GM06990 (cell line): ENCODE data around the gene AFF3.
"Not testable (repeated sequence)": the region's sequence is repeated elsewhere in the genome, so short reads cannot be mapped to it uniquely, and the experiment has no call there.

ENCODE experiments used
- DNase-seq: peaks from one replicate; pipeline ENCODE4 v3.0.0-alpha.2; 2011; ENCODE audit not compliant: insufficient read length; ENCODE audit errors: extremely low read depth
- H3K27me3 ChIP-seq: replicated peaks from 2 replicates; pipeline ENCODE4 v1.6.0; 2011; ENCODE audit warnings: low read length; ENCODE audit not compliant: control insufficient read depth, insufficient read depth
- H3K36me3 ChIP-seq: 2 replicates; pipeline ENCODE4 v1.5.1; 2011; ENCODE audit warnings: low read length; ENCODE audit not compliant: control insufficient read depth, insufficient read depth
- H3K4me3 ChIP-seq: replicated peaks from 2 replicates; pipeline ENCODE4 v1.5.1; 2011; ENCODE audit warnings: low read depth, mild to moderate bottlenecking, control low read depth, low read length
- TF ChIP-seq, protein P1 (sequence below): IDR thresholded peaks from 2 replicates; pipeline ENCODE4 v1.5.1; 2011; ENCODE audit warnings: low read length, control low read depth, mild to moderate bottlenecking, inconsistent platforms; ENCODE audit not compliant: insufficient read depth, poor library complexity, severe bottlenecking

The AFF3 gene

DNA sequence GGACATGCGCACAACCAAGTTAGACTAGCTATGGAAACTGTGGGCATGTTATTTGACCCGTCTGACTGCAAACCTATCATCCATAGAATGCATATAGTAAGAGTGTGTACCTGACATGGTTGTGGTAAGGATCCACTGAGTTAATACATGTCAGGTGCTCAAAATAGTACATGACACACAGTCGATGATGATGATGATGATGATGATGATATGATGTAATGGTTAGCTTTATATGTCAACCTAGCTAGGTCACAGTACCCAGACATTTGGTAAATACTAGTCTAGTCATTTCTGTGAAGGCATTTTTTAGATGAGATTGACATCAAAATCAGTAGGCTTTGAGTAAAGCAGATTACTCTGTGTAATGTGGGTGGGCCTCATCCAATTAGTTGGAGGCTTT is 204.1 kb downstream of the AFF3 start:
- Histone ChIP-seq H3K36me3 (no peaks in the 10 kb centered on the region), H3K4me3 (no peak overlapping the region), H3K27me3 (peaks cover 3% of the 10 kb centered on the region; the same call in 1 of the 2 replicates)
- no peak for DNase-seq
- TF ChIP-seq, protein P1, sequence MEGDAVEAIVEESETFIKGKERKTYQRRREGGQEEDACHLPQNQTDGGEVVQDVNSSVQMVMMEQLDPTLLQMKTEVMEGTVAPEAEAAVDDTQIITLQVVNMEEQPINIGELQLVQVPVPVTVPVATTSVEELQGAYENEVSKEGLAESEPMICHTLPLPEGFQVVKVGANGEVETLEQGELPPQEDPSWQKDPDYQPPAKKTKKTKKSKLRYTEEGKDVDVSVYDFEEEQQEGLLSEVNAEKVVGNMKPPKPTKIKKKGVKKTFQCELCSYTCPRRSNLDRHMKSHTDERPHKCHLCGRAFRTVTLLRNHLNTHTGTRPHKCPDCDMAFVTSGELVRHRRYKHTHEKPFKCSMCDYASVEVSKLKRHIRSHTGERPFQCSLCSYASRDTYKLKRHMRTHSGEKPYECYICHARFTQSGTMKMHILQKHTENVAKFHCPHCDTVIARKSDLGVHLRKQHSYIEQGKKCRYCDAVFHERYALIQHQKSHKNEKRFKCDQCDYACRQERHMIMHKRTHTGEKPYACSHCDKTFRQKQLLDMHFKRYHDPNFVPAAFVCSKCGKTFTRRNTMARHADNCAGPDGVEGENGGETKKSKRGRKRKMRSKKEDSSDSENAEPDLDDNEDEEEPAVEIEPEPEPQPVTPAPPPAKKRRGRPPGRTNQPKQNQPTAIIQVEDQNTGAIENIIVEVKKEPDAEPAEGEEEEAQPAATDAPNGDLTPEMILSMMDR = no peak

DNA sequence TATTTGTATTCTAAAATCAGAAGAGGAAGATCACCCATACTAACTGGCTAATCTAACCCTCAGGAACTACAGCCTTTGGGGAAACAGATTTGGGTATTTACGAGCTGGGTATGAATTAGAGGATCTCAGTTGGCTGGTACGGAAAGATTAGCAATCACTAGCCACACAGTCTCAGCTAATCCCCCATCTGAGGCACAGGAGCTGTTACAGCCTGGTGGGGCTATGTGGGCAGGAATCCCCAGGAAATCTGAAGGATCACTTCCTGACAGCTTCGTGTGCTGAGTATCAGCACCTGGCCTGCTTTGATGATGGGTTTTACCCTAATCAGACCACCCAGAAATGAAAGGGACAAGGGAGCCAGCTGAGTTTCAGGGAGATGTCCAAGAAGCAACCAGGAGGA is 206.3 kb downstream of the AFF3 start:
- TF ChIP-seq, protein P1 = no peak
- no peaks in the 10 kb centered on the region for H3K36me3 ChIP-seq
- 0 out of 2 replicates have a peak, but pooled peaks cover 1% of the 10 kb centered on the region for H3K27me3 ChIP-seq
- H3K4me3 ChIP-seq = no peak overlapping the region
- no peak for DNase-seq

DNA sequence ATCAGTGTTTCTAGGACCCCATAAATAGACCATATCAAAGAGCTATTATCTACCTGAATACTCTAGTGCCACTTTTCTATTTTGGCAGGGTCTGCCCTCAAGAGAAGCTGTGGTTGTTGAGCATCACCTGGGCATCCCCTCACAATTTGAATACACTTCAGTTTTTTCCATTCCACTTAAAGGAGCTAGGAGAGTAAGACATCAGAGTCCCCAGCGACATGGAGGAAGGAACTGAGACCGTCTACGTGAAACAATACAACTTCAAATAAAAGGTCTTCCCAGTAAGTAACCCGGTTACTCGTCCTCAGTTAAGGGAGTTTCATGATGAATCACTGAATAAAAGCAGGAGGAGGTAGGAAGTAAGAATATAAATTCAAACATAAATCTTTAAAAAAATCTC is 206.7 kb downstream of the AFF3 start:
- no peak for DNase-seq
- Histone ChIP-seq H3K36me3 (no peaks in the 10 kb centered on the region), H3K27me3 (0 out of 2 replicates have a peak, but pooled peaks cover 1% of the 10 kb centered on the region), H3K4me3 (no peak overlapping the region)
- TF ChIP-seq, protein P1 = no peak

DNA sequence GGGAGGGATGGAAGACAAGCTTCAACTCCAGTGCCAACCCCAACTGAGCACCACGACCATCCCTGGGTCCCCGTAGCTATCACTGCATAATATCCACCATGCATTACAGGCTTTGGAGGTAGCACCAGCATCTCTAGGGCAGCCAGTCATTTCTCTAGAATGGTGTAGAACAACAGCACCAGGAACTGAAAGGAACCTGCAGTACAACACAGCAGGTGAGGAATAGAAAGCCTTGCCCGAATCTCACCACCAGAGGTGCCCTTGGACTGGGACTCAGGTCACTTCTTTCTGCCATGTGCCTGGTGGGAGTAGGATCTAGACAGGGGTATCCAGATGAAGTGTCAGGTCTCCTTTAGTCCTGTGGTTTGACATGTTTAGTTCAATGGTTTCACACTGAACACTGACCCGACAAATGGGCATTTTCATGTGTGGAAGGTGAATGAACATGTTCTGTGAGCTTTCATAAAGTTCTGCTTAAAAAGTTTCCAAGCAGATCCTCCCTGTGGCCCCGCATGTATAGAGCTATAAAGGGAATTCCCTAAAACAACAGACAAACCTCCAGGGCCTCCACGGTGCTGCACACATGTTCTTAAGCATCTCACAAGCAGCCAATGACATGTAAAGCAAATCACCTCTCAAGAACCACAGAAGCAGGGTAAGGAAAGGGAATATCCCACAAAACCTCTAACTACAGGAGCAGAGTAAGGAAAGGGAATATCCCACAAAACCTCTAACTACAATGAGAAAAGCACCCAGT is 208.3 kb downstream of the AFF3 start:
- no peak for DNase-seq
- Histone ChIP-seq H3K36me3 (no peaks in the 10 kb centered on the region), H3K4me3 (no peak overlapping the region), H3K27me3 (0 out of 2 replicates have a peak, but pooled peaks cover 1% of the 10 kb centered on the region)
- TF ChIP-seq, protein P1 = peak; percentile 17

DNA sequence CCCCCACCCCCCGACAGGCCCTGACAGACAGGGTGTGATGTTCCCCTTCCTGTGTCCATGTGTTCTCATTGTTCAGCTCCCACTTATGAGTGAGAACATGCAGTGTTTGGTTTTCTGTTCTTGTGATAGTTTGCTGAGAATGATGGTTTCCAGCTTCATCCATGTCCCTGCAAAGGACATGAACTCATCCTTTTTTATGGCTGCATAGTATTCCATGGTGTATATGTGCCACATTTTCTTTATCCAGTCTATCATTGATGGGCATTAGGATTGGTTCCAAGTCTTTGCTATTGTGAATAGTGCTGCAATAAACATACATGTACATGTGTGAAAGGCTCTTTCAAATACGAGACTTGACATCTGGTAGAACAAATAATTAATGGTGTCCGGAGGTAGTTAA is 208.9 kb downstream of the AFF3 start:
- not testable (repeated sequence) for H3K36me3 ChIP-seq, DNase-seq, H3K27me3 ChIP-seq

DNA sequence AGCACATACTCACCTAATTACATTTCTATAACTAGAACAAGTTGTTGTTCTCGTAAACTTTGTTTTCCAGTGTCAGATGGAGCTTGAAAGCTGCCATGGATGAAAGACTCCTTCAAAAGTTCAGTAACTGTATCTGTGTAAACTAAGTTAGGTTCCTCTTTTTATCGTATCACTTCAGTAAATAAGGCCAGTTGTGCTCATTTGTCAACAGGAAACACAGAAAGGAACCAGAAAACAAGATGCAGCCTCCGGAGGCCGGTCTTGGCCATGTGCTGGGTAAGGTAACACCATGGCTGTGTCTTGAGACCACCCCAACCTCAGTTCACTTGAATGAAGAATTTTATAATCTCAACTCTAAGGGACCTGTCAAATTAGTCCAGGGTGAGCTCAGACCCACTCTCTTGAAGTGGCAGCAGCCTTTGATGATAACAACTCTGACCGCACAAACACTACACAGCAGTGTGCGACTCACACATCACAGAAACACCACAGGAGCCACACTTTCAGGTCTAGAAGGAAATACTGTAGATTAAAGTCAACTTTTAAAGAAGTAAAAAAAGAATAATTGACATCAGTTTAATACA is 213.8 kb downstream of the AFF3 start:
- Histone ChIP-seq H3K4me3 (no peak overlapping the region), H3K27me3 (no peaks in the 10 kb centered on the region), H3K36me3 (no peaks in the 10 kb centered on the region)
- TF ChIP-seq, protein P1 = no peak
- peak; percentile 54 for DNase-seq

More for the DNA sequence above, 208.9 kb downstream of the AFF3 start:
- not testable (repeated sequence) for H3K4me3 ChIP-seq

DNA sequence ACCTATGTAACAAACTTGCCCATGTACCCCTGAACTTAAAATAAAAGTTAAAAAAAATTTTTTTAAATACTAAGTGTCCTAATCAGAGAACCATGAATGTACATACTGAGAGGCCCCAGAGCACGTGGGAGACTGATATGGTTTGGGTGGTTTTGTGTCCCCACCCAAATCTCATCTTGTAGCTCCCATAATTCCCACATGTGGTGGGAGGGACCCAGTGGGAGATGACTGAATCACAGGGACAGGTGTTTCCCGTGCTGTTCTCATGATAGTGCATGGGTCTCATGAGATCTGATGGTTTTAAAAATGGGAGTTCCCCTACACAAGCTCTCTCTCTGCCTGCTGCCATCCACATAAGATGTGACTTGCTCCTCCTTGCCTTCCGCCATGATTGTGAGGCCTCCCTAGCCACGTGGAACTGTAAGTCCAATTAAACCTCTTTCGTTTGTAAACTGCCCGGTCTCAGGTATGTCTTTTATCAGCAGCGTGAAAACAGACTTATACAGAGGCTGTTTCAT is 214.6 kb downstream of the AFF3 start:
- not testable (repeated sequence) for H3K36me3 ChIP-seq, H3K4me3 ChIP-seq, H3K27me3 ChIP-seq, DNase-seq
